ENCODE measurements around the gene KIF26A. TPM values are rescaled to one million over a fixed set of nuclear protein-coding genes. Genes with fewer than 3 reads are reported as not detected.

Gene KIF26A
- total RNA-seq, 1 donor from 2014 or later: 5.9 TPM

DNA sequence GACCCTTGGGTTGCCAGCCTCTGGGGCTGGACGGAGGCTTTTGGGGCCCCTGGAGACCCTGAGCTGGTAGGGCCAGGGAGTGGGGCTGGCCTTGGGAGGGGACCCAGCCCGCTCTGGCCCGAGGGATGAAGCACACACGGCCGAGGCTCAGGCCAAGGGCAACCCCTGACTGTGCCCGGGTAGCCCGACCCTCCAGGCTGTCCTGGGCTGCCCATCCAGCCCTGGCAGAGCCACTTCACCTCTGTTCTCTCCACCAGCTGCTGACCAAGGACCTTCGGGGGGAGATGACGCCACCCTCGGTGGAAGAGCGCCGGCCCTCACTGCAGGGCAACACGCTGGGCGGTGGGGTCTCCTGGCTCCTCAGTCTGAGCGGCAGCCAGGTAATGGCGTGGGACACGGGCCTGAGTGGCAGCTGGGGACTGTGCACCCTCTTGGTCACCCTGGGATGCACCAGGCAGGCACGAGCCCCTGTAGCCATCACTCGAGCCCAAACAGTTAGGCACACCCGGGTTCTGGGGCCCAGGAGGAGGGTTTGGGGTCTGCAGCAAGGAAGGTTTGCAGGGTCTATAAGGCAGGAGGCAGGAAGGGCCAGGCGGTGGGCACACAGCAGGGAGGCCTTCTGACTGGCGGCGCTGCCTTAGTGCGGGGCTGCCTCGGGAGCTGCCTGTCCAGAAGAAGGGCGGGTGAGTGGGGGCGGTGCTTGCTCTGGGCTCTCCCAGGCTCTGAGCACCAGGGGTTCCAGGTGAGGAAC lies 33.1 kb upstream of the KIF26A start:
- Mint-ChIP-seq H3K9me3 (ENCODE audit: unreplicated experiment) (no peaks in the 10 kb centered on the region), H3K27me3 (ENCODE audit: unreplicated experiment) (peaks cover 3% of the 10 kb centered on the region), H3K27ac (ENCODE audit: unreplicated experiment) (no peak overlapping the region), H3K4me3 (ENCODE audit: unreplicated experiment) (no peak overlapping the region), H3K36me3 (ENCODE audit: unreplicated experiment) (no peaks in the 10 kb centered on the region), H3K4me1 (ENCODE audit: low read depth, unreplicated experiment) (no peaks in the 10 kb centered on the region)
- peak; percentile 17 for DNase-seq
- TF ChIP-seq, protein P1, sequence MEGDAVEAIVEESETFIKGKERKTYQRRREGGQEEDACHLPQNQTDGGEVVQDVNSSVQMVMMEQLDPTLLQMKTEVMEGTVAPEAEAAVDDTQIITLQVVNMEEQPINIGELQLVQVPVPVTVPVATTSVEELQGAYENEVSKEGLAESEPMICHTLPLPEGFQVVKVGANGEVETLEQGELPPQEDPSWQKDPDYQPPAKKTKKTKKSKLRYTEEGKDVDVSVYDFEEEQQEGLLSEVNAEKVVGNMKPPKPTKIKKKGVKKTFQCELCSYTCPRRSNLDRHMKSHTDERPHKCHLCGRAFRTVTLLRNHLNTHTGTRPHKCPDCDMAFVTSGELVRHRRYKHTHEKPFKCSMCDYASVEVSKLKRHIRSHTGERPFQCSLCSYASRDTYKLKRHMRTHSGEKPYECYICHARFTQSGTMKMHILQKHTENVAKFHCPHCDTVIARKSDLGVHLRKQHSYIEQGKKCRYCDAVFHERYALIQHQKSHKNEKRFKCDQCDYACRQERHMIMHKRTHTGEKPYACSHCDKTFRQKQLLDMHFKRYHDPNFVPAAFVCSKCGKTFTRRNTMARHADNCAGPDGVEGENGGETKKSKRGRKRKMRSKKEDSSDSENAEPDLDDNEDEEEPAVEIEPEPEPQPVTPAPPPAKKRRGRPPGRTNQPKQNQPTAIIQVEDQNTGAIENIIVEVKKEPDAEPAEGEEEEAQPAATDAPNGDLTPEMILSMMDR (IDR thresholded peaks at IDR 0.05; ENCODE audit: partially characterized antibody, unreplicated experiment): no peak

DNA sequence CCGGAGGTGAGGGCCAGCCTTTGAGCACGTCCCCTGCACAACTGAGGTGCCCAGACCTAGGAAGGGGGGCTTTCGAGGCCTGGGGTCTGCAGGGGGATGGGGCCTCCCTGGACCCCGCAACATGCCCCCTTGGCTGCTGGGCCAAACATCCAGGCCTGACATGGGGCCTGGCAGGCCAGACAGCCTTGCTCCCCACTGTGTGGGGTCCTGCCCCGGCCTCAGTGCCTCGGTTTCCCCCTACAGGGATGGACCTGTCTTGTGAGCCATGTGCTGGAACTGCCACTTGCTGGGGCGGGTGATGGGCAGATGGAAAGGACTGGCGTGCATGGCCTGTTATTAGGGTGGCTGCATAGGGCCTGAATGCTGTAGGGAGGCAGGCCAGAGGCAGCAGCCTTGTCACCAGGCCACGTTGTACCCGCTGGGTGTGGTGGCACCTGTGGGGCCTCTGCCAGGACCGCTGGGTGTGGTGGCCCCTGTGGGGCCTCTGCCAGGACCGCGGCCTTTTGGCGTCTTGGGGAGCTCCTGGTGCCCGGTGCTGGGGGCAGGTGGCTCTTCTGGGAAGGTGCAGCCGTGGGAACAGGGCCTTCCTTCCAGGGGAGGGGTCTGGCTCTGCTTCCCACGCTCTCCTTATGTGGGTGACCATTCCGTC lies 32.4 kb upstream of the KIF26A start:
- Mint-ChIP-seq H3K9me3 (ENCODE audit: unreplicated experiment) (no peaks in the 10 kb centered on the region), H3K4me1 (ENCODE audit: low read depth, unreplicated experiment) (no peaks in the 10 kb centered on the region), H3K36me3 (ENCODE audit: unreplicated experiment) (no peaks in the 10 kb centered on the region), H3K27me3 (ENCODE audit: unreplicated experiment) (peaks cover 3% of the 10 kb centered on the region), H3K4me3 (ENCODE audit: unreplicated experiment) (no peak overlapping the region), H3K27ac (ENCODE audit: unreplicated experiment) (no peak overlapping the region)
- DNase-seq: no peak
- TF ChIP-seq, protein P1 (IDR thresholded peaks at IDR 0.05; ENCODE audit: partially characterized antibody, unreplicated experiment): no peak

DNA sequence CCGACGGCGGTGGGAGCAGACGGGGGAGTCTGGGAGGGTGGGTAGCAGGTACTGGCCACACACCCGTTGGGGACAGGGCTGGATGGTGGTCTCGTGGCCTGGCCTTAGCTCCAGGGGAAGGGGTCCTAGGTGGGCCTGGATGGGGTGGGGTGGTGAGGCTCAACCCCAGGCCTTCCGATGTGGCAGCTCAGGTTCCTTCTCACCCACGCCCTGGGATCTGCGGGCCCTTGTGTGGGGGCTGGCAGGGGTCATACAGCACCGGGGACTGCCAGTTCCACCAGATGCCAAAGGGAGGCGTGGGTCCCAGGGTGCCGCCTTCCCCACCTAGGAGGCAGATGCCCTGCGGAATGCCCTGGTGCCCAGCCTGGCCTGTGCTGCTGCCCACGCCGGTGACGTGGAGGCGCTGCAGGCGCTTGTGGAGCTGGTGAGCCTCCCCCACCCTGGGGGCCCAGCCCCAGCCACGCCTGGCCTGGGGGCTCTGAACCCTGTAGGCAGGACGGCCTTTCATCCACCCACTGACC lies 31.9 kb upstream of the KIF26A start:
- Mint-ChIP-seq H3K9me3 (ENCODE audit: unreplicated experiment) (peaks cover 1% of the 10 kb centered on the region), H3K4me3 (ENCODE audit: unreplicated experiment) (no peak overlapping the region), H3K4me1 (ENCODE audit: low read depth, unreplicated experiment) (no peaks in the 10 kb centered on the region), H3K27ac (ENCODE audit: unreplicated experiment) (no peak overlapping the region), H3K36me3 (ENCODE audit: unreplicated experiment) (no peaks in the 10 kb centered on the region), H3K27me3 (ENCODE audit: unreplicated experiment) (peaks cover 3% of the 10 kb centered on the region)
- peak; percentile 13 for DNase-seq
- TF ChIP-seq, protein P1 (IDR thresholded peaks at IDR 0.05; ENCODE audit: partially characterized antibody, unreplicated experiment): no peak

DNA sequence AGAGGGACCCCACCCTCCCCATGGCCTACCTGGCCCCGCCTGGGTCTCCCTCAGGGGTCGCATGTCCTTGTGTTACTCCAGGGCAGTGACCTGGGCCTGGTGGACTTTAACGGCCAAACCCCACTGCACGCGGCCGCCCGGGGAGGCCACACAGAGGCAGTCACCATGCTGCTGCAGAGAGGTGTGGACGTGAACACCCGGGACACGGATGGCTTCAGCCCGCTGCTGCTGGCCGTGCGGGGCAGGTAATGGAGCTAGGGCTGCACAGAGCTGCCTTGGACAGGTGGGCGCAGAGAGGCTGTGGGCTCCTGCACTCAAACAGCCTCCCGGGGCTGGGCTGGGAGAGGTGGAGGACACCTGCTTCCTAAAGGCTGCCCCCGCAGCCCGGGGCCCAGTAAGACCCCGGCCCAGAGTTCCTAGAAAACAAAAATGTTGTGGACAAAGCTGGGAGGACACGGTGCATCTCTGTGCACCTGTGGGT lies 31.2 kb upstream of the KIF26A start:
- H3K27ac Mint-ChIP-seq (ENCODE audit: unreplicated experiment): no peak overlapping the region
- H3K4me1 Mint-ChIP-seq (ENCODE audit: low read depth, unreplicated experiment): no peaks in the 10 kb centered on the region
- no peaks in the 10 kb centered on the region for H3K36me3 Mint-ChIP-seq (ENCODE audit: unreplicated experiment)
- peaks cover 3% of the 10 kb centered on the region for H3K27me3 Mint-ChIP-seq (ENCODE audit: unreplicated experiment)
- H3K9me3 Mint-ChIP-seq (ENCODE audit: unreplicated experiment): peaks cover 1% of the 10 kb centered on the region
- TF ChIP-seq, protein P1 (IDR thresholded peaks at IDR 0.05; ENCODE audit: partially characterized antibody, unreplicated experiment): no peak
- peak; percentile 22 for DNase-seq
- no peak overlapping the region for H3K4me3 Mint-ChIP-seq (ENCODE audit: unreplicated experiment)

Data from glutamatergic neuron (in vitro differentiated cells).